Epidermal melanocyte (primary cell): ENCODE measurements around the gene LRRC4B.

Experiments
- DNase-seq: peaks from one replicate; pipeline ENCODE4 v3.0.0; 2011; ENCODE audit warnings: low spot score; ENCODE audit not compliant: insufficient read length

The LRRC4B gene

GRCh38 chr19:50522881-50523280, 45.4 kb downstream of the LRRC4B start:
- DNase-seq: no peak

- DNase-seq: no peak
These were observed 47.3 kb downstream of the LRRC4B start for GRCh38 chr19:50520822-50521465.

- DNase-seq: no peak
These were observed 49.1 kb downstream of the LRRC4B start for GRCh38 chr19:50519006-50519575.

- DNase-seq: no peak
These were observed 49.9 kb downstream of the LRRC4B start for GRCh38 chr19:50518091-50519005.

GRCh38 chr19:50517704-50518075, 50.5 kb downstream of the LRRC4B start:
- DNase-seq: no peak

GRCh38 chr19:50516964-50517703, 51.1 kb downstream of the LRRC4B start:
- DNase-seq: no peak

- DNase-seq: no peak
These were observed 51.8 kb downstream of the LRRC4B start for GRCh38 chr19:50516456-50516855.

GRCh38 chr19:50515168-50515561, 53.1 kb downstream of the LRRC4B start:
- DNase-seq: no peak

- no peak for DNase-seq
These were observed 53.7 kb downstream of the LRRC4B start for GRCh38 chr19:50514346-50515167.

- DNase-seq: no peak
These were observed 54.4 kb downstream of the LRRC4B start, which contains the start of gene ASPDH for GRCh38 chr19:50513746-50514345. Gene ASPDH (minus strand): TSS chr19:50513913. CDS start chr19:50513823, 90 bp downstream.

- DNase-seq: no peak
These were observed 55.1 kb downstream of the LRRC4B start for GRCh38 chr19:50512999-50513745.

- DNase-seq: no peak
These were observed 55.9 kb downstream of the LRRC4B start for GRCh38 chr19:50512112-50512998.

- DNase-seq: peak; percentile 100
These were observed 57.0 kb downstream of the LRRC4B start, which contains the start of gene JOSD2 for GRCh38 chr19:50511069-50511822. Gene JOSD2 (minus strand): TSS chr19:50511191. CDS start chr19:50510431, 760 bp downstream.

GRCh38 chr19:50510700-50511068, 57.6 kb downstream of the LRRC4B start:
- DNase-seq: no peak

GRCh38 chr19:50510121-50510670, 58.0 kb downstream of the LRRC4B start:
- DNase-seq: no peak

GRCh38 chr19:50509366-50509765, 58.9 kb downstream of the LRRC4B start:
- DNase-seq: no peak

GRCh38 chr19:50508843-50509190, 59.4 kb downstream of the LRRC4B start:
- DNase-seq: no peak

- no peak for DNase-seq
These were observed 60.9 kb downstream of the LRRC4B start for GRCh38 chr19:50507376-50507775.
